Measurements from ENCODE around the gene HECW1. TPM values are rescaled to one million over a fixed set of nuclear protein-coding genes. Genes with fewer than 3 reads are reported as not detected.

The HECW1 gene
- total and polyA plus RNA-seq, 8 donors = 0.29 to 5.1 (median 3.2) TPM

- Histone ChIP-seq H3K9me3 (no peaks in the 10 kb centered on the region), H3K27ac (no peak overlapping the region), H3K36me3 (no peaks in the 10 kb centered on the region), H3K27me3 (peaks cover 0 to 16% of the 10 kb centered on the region in 2 donors), H3K4me1 (no peaks in the 10 kb centered on the region), H3K4me3 (no peak overlapping the region)
- TF ChIP-seq, protein P1, sequence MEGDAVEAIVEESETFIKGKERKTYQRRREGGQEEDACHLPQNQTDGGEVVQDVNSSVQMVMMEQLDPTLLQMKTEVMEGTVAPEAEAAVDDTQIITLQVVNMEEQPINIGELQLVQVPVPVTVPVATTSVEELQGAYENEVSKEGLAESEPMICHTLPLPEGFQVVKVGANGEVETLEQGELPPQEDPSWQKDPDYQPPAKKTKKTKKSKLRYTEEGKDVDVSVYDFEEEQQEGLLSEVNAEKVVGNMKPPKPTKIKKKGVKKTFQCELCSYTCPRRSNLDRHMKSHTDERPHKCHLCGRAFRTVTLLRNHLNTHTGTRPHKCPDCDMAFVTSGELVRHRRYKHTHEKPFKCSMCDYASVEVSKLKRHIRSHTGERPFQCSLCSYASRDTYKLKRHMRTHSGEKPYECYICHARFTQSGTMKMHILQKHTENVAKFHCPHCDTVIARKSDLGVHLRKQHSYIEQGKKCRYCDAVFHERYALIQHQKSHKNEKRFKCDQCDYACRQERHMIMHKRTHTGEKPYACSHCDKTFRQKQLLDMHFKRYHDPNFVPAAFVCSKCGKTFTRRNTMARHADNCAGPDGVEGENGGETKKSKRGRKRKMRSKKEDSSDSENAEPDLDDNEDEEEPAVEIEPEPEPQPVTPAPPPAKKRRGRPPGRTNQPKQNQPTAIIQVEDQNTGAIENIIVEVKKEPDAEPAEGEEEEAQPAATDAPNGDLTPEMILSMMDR (IDR thresholded peaks at IDR 0.05) = no peak
- intact Hi-C loops (cut with DNase I) = no loop called here
- DNase-seq = no peak
- no peak for ATAC-seq
Measured at GRCh38 chr7:43441231-43442130, 329.0 kb downstream of the HECW1 start.

- Histone ChIP-seq H3K4me3 (no peak overlapping the region), H3K9me3 (no peaks in the 10 kb centered on the region), H3K27me3 (peaks cover 0 to 16% of the 10 kb centered on the region in 2 donors), H3K36me3 (no peaks in the 10 kb centered on the region), H3K4me1 (no peaks in the 10 kb centered on the region), H3K27ac (no peak overlapping the region)
- peak in 1 of 4 donors; percentile 17 for DNase-seq
- TF ChIP-seq, protein P1 (IDR thresholded peaks at IDR 0.05) = no peak
- ATAC-seq = no peak
- intact Hi-C loops (cut with DNase I) = no loop called here
Measured at GRCh38 chr7:43443381-43443780, 330.9 kb downstream of the HECW1 start.

- ATAC-seq = no peak
- H3K36me3 ChIP-seq = no peaks in the 10 kb centered on the region
- H3K4me1 ChIP-seq = no peaks in the 10 kb centered on the region
- peaks cover 0 to 16% of the 10 kb centered on the region in 2 donors for H3K27me3 ChIP-seq
- H3K27ac ChIP-seq = no peak overlapping the region
- H3K4me3 ChIP-seq = no peak overlapping the region
- DNase-seq = peak in 1 of 4 donors; percentile 75
- no peaks in the 10 kb centered on the region for H3K9me3 ChIP-seq
- TF ChIP-seq, protein P1 (IDR thresholded peaks at IDR 0.05) = no peak
- intact Hi-C loops (cut with DNase I) = no loop called here
Measured at GRCh38 chr7:43444711-43445578, 332.5 kb downstream of the HECW1 start.

DNA sequence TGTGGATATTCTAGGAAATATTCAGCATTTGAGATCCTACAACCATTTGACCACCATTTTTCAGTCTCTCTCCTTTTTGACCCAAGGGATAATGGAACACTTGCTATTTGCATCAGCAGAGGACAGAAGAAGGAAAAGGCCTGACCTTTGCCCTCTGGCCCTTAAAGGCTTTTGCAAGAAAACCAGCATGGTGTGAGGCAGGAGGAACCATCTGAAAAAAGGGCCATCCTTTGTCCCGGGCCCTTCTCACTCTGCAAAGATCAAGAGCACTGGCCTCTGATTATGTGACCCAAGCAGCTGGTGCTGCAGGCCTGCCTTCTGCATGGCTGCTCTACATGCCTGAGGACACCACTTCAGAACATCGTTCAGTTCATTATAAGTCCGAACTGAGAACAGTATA, 337.1 kb downstream of the HECW1 start:
- H3K9me3 ChIP-seq = no peaks in the 10 kb centered on the region
- intact Hi-C loops (cut with DNase I) = no loop called here
- H3K27me3 ChIP-seq = peaks cover 0 to 11% of the 10 kb centered on the region in 2 donors
- H3K4me1 ChIP-seq = no peaks in the 10 kb centered on the region
- H3K4me3 ChIP-seq = no peak overlapping the region
- TF ChIP-seq, protein P1 (IDR thresholded peaks at IDR 0.05) = no peak
- no peak overlapping the region for H3K27ac ChIP-seq
- no peak for ATAC-seq
- DNase-seq = no peak
- no peaks in the 10 kb centered on the region for H3K36me3 ChIP-seq

DNA sequence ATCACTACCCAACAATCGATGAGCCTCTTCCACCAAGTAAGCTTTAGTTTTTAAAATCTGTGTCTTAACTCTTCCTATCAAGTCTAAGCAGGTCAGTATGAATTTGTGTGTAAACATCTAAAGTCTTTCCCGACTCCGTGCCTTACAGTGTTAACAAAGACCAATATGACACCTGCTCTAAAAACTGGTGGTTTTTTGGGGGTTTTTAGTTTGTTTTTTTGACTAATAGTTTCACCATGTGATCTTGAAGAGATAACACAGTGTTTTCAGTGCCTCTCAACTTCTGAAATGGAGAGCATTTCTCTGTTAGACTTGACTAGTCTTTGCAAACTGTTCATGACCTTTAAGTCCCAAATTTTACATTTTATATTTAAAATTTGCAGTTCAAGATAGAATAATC, 338.4 kb downstream of the HECW1 start:
- H3K27ac ChIP-seq = no peak overlapping the region
- no peak overlapping the region for H3K4me3 ChIP-seq
- intact Hi-C loops (cut with DNase I) = no loop called here
- no peak for DNase-seq
- H3K9me3 ChIP-seq = no peaks in the 10 kb centered on the region
- TF ChIP-seq, protein P1 (IDR thresholded peaks at IDR 0.05) = no peak
- no peak for ATAC-seq
- H3K27me3 ChIP-seq = no peaks in the 10 kb centered on the region
- no peaks in the 10 kb centered on the region for H3K4me1 ChIP-seq
- no peaks in the 10 kb centered on the region for H3K36me3 ChIP-seq

Data from left lung (tissue), 10 donors.